CMK (cell line): ENCODE results near the gene OR5M10.
"Not testable (repeated sequence)": the region's sequence is repeated elsewhere in the genome, so short reads cannot be mapped to it uniquely, and the experiment has no call there.

Experiments
- DNase-seq: peaks from one replicate; pipeline ENCODE4 v3.0.0-alpha.2; 2010; ENCODE audit warnings: low read depth

The OR5M10 gene

DNA sequence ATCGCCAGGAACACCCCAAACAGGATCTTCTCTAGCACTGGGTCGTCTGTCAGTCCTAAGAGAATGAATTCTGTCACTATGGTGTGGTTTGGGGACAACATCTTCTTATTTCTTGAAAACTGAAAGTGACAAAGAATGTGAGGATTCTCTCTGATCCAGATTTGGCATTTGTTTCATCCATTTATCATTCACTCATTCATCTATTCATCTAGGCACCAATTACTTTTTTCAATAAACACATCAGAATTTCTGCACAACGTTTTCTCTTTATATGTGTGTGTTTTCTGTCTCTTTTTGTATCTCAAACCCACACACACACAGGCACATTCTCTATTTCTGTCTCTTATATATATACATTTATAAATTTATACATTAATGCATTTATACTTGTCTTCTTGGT is at the start of gene OR5M10:
TSS of gene OR5M10 (minus strand) at position 101 of the 400 bp plus-strand sequence. CDS start at position 101, 0 bp downstream.
- DNase-seq: no peak

DNA sequence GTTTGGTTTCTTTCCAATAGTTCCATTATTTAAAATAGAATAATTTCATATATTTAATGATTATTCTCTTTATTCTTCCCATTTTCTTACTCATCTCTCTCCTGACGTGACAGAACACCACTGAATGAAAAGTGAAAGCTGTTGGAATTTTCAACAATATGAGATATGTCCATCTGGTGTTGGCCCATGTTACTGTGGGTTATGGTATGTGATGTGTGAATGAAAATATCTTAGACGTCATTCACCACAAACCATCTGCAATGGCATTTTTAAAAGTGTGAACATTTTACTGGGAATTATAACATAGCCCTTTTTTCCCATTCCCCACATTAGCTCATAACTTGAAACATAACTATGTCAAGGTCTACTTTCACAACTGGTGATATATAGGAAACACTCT is 48.4 kb upstream of the OR5M10 start:
- no peak for DNase-seq

DNA sequence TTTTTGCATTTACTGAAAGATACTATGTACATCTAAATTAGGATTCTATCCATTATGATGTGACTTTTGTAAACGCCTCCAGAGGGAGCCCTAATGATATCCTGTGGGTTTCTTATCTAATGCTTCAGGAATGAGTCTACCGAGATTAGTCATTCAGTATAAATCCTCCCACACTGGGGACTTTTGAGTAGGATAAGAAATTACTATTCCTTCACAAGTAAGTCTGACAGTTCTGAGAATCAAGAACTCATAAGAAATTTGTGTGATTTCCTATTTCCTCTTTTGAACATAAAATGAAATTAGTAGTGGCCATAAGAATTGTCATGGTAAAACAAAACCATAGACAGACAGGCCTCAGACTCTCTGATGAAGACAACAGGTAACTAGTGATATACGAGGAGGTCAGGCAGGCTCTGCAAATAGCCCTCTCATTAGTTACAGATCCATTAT is 47.2 kb upstream of the OR5M10 start:
- DNase-seq: no peak

DNA sequence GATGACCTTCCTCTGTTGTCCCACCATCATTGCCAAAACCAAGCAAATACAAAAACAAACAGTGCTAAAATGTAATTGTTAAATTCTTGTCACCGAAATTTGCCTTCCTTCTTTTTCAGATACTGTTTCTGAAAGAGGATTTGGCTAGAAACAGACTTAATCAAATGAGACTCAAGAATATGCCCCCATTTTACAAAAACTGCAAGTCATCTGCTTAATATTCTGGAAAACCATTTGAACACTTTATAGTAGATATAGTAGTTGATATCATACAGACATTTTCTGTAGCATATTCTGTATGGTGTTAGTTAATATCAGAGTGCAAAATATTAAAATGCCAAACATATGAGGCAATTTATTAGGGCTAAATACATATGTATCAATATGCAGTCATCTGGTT is 33.7 kb upstream of the OR5M10 start:
- no peak for DNase-seq

DNA sequence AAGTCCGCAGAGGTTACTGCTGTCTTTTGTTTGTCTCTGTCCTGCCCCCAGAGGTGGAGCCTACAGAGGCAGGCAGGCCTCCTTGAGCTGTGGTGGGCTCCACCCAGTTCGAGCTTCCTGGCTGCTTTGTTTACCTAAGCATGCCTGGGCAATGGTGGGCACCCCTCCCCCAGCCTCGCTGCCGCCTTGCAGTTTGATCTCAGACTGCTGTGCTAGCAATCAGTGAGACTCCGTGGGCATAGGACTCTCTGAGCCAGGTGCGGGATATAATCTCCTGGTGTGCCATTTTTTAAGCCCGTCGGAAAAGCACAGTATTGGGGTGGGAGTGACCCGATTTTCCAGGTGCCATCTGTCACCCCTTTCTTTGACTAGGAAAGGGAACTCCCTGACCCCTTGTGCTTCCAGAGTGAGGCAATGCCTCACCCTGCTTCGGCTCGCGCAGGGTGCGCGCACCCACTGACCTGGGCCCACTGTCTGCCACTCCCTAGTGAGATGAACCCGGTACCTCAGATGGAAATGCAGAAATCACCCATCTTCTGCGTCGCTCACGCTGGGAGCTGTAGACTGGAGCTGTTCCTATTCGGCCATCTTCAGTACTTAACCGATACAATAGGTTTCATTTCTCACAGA is 14.7 kb upstream of the OR5M10 start:
- not testable (repeated sequence) for DNase-seq

DNA sequence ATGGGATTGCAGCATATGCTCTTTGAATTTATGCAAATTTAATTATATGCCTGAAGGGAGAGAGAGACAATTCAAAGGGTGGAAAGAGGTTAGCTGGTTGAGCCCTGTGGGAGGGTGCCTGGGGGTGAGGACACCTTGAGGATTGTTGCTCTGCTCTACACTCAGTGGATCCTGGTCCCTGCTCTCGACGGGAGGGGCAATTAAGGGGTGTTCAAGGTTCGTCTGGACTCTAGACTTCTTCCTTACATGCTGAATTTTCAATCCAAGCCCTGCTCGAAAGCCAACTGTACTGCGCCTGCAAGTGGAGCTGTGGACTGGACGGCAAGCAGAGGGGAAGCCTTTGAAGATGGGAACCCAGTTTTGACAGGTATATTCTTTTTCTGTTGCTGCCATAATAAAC is 18.9 kb downstream of the OR5M10 start:
- DNase-seq: no peak

DNA sequence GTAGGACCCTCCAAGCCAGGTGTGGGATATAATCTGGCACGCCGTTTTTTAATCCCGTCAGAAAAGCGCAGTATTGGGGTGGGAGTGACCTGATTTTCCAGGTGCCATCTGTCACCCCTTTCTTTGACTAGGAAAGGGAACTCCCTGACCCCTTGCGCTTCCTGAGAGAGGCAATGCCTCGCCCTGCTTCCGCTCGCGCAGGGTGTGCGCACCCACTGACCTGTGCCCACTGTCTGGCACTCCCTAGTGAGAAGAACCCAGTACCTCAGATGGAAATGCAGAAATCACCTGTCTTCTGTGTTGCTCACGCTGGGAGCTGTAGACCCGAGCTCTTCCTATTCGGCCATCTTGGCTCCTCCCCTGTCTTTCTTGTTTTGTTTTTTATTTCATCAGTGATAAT is 22.8 kb downstream of the OR5M10 start:
- not testable (repeated sequence) for DNase-seq

DNA sequence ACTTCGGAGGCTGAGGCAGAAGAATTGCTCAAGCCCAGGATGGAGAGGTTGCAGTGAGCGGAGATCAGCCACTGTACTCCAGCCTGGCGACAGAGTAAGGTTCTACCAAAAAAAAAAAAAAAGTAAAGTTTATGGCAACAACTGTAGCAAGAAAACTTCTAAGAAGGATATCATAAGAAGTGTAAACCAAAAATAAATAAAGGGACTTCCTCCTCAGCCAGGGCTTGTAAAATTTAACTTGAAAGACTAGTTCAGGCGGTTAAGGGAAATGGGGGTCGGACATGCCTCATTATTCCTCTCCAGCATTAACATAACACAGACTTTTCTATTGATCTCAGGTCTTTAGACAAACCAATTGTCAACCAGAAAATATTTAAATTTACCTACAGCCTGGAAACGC is 32.0 kb downstream of the OR5M10 start:
- no peak for DNase-seq

DNA sequence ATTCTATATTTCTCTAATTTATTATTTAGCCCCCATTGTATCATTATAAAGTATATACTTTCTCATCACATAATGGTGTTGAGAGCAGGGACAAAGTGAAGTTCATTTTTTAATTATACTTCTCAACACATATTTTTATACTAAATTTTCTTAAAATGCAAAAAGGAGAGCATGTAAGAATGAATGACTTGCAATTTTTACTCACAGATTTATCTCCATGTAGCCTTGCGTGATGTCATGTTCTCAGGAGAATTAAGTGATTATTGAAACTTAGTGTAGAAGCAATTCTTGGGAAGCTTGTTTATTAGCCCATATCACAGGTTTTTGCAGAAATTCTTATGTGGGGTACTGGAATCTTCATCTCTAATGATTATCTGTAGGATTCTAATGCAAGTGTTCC is 33.8 kb downstream of the OR5M10 start:
- no peak for DNase-seq

DNA sequence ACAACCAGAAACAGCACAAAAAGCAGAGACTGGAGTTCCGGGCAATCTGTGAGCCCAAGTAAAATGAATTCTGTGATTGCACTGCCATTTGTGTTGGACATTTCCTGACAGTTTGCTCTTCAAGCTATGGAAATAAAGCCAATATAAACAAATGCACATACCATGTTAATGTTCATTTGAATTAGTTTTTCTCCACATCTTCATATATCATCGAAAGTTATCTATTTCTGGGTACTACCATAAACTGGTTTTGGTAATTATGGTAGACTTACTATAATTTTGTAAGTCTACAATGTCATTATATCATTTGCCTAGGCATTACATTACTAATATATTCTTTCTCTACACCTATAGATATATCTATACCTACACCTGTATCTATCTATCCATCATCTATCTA is 34.4 kb downstream of the OR5M10 start, which contains the start of gene OR5M11:
TSS of gene OR5M11 (minus strand) at position 101 of the 400 bp plus-strand sequence. CDS start at position 101, 0 bp downstream.
- DNase-seq: no peak

DNA sequence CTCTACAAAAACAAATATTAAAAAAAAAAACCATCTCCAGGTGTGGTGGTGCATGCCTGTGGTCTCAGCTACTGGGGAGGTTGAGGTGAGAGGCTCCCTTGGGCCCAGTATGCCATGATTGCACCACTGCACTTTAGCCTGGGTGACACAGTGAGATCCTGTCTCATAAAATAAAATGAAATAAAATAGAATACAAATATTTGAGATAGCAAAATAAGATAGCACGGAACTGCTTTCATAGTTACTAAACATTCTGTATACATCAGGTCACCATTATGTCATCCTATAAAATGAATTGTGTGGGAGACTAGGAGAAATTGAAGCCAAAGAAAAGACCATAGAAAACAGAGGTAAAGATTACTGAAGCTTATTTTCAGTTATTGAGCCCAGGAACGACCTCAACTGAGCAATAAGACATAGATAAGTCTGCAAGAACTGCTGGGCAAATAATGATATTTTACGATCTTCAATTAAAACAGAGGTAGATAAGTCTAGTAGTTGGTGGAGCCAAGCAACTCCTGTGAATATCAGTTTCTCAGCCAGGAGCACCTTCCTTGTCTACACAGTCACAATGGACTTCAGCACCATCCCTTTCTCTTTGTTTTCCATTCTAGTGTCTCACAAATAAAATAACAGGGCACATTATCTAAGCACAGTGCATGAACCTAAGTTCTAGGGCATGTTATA is 44.3 kb downstream of the OR5M10 start:
- no peak for DNase-seq

DNA sequence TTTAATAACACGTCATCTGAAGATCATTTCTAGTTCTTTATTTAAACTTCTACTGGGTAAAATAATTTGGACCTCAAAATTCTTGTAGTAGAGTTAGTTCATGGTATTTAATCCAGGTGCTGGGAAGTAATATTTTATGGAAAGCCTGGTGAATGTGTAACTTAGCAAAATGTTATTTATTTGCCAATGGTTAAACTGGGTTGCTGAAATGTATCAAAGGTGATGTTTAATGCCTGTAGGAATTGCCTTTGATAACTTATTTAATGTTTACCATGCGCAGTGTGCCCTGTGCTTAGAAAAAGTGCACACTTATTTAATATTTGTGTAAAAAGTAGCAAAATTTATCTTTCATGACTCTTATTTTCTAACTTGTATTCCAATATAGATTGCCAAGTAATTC is 45.7 kb downstream of the OR5M10 start:
- DNase-seq: no peak
